GM21528 (cell line): Measurements from ENCODE around the gene ATF6B.
"Not testable (repeated sequence)": the region's sequence is repeated elsewhere in the genome, so short reads cannot be mapped to it uniquely, and the experiment has no call there.

Experiments used
- ATAC-seq: cut with Tn5 transposase; IDR thresholded peaks from one replicate; pipeline ENCODE4 v1.9.1; 2021; ENCODE audit warnings: mild to moderate bottlenecking, moderate library complexity; ENCODE audit not compliant: unreplicated experiment, low FRiP score

Gene ATF6B

DNA sequence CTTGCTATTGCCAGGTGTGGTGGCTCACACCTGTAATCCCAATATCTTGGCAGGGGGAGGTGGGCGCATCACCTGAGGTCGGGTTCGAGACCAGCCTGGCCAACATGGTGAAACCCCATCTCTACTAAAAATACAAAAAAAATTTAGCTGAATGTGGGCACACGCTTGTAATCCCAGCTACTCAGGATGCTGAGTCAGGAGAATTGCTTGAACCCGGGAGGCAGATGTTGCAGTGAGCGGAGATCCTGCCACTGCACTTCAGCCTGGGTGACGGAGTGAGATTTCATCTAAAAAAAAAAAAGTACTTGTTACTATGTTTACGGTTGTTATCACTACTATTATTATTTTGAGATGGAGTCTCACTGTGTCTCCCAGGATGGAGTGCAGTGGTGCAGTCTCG is 28.8 kb upstream of the ATF6B start:
- ATAC-seq = no peak

- no peak for ATAC-seq
These were observed 26.6 kb upstream of the ATF6B start for GRCh38 chr6:32154514-32155161.

GRCh38 chr6:32153564-32154513 is 25.8 kb upstream of the ATF6B start, which contains the start of gene PPT2:
TSS of gene PPT2 (plus strand) at chr6:32154141. CDS start at chr6:32154595, 454 bp downstream.
- no peak for ATAC-seq

DNA sequence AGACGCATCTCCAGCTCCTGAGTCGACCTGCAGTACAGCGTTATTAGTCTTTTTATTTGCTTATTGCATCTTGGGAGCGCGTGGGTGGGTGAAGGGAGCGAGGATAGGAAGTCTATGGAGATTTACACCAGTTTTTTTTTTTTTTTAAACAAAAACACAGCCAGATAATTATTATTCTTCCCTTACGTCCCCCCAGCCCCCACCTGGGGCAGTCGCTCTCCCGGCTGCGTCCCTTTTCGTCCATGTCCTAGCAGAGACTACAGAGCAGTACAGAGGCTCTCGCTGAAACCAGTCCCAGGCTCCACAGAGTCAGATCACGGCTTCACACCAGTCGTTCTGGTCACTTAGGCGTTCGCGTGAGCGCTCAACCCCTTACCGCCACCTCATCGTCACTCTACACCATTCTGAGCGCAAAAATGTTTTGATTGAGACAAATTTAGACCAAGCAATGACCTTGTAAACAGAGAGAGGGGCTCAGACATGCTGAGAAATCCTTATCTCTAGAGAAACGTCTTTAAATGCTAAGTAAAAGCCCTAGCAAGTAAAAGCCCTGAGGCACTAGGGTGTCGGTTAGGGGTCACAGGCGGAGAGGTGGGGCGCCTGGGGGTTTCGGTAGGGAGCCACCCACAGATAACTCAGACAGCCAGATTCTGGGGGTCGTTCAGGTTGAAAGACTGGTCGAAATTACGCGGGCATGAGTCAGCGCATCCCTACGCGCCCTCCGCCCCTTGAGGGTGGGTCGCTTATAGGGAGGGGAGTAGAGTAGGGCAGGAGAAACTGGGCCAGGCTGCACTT is 24.9 kb upstream of the ATF6B start:
- ATAC-seq = no peak

- no peak for ATAC-seq
These were observed 24.1 kb upstream of the ATF6B start, which contains the start of gene PRRT1 for GRCh38 chr6:32151863-32152768. TSS of gene PRRT1 (minus strand) at chr6:32151939. CDS start at chr6:32151827, 112 bp downstream.

DNA sequence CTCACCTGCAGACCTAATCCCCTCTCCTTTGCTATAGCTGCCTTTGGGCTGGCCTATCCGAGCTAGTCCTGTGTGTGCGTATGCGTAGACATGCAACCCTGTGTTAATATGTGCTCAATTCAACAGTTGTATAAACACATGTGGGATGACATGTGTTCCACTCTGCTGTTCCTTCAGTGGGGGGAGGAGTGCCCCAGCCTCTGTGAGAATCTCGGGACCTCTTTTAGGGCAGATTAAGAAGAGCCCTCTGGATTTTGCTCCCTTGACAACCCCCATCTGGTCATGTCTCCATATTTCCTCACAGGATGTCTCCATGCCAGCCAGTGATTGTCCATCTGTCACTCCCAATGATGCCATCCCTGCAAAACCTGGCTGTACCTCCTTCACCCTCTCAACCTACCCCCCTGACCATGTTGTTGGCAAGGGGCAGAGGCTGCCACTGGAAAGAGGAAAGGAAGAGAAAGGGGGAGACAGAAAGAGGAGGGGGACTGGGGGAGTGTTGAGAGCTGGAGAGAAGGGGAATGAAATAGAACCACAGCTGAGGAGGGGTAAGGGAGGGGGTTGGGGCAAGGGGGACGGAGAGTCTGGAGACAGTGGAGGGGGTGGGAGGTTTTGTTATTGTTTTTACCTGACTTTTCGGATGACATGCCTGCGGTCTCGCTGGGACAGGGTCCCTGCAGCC is 23.3 kb upstream of the ATF6B start:
- ATAC-seq = no peak

DNA sequence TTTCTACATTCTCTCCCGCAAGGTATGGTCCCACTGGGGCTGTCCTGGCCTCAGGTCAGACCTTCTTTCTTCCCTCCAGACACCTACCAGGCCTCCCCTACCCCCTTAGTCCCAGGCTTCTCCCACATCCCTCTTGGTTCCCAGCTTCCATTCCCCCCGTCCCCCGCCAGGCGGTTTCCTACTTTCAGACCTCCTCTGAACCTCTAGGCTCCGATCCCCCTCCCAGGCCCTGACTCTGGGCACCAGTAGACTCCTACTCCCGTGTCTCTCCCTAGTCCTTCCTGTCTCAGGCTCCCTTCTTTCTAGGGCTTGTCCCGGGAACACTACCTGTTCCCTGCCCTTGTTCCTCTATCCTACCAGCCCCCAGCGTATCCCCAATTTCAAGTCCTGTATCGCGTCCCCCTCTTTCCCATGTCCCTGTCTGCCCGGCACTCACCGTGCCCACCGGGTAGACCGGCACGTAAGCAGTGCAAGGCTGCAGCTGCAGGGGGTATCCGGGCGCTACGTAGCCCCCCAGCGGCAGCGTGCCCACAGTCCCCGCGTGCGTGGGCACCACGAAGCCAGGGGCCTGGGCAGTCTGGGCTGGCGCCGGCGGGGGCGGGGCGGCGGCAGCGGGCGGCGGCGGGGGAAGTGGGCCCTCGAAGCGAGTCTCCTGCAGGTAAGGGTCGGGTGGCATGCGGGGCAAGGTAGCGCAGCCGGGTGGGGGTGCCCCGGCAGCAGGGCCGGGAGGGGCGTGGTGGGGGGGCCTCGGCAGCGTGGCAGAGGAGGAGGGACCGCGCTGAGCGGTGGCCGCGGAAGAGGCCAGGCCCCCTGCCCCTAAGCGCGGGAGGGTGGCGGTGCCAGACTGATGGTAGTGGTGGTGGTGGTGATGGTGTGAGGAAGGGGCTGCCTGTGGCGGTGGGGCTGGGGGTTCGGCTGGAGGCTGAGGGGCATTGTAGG is 22.2 kb upstream of the ATF6B start:
- ATAC-seq = no peak

DNA sequence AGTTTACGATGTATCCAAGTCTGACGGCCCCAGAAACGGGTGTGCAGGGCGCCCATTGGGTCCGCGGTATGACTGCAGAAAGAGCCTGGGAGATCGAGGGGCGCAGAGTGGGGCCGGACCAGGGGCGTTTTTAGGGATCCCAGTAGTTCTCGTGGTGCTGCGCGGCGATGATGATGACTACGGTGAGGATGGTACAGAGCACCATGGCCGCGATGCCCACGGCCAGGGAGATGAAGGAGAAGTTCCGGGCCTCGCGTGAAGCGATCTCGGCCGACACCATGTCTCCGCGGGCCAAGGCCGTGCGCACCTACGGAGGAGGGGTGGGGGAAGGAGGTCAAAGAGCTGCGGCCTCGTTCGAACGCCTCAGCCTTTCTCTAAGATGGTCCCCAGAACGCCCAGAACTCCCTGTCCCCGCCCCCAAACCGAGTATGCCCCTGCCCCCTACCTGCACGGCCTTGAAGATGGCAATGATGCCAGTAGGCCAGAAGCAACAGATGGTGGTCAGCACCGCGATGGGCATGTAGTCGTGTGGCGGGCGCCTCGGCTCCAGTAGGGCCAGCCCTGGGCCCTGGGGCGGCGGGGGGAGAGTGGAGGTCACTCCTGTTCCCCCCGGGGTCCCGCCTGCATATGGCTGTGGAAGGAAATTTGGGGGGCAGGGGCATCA is 21.2 kb upstream of the ATF6B start:
- no peak for ATAC-seq

- ATAC-seq = no peak
These were observed 20.4 kb upstream of the ATF6B start for GRCh38 chr6:32148289-32149091.

DNA sequence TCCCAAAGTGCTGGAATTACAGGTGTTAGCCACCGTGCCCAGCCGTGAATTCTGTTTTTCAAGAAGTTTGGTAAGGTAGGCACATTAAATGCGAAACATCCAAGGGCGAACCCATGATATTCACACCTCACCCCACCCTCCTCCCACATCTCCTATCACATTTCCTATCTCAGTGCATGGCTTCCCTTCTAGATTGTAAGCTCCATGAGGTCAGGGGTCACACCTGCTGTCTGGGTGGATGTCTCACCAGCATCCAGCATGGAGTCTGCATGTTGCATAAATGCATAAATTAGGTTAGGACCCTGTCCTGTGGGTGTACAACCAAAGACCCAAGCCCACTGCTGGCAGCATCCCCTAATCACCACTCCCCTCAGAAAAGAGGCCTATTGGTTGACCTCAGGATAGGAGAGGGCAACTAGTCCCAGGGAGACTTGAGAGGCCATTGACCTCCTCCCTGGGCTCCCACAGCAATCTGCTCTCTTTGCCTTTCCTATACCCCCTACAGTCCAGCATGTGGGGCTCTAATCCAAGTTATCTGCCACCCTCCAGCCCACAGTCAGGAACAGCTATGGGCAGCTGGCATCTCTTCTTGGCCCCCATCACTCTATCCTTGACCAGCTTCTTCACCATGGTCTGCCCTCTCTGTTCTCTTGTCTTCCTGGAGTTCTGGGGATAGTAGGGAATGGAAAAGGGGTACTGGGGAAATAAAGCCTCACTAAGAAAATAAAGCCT is 19.5 kb upstream of the ATF6B start:
- ATAC-seq = no peak

GRCh38 chr6:32146687-32147086 is 18.6 kb upstream of the ATF6B start:
- no peak for ATAC-seq

GRCh38 chr6:32146287-32146686 is 18.2 kb upstream of the ATF6B start:
- ATAC-seq = no peak

DNA sequence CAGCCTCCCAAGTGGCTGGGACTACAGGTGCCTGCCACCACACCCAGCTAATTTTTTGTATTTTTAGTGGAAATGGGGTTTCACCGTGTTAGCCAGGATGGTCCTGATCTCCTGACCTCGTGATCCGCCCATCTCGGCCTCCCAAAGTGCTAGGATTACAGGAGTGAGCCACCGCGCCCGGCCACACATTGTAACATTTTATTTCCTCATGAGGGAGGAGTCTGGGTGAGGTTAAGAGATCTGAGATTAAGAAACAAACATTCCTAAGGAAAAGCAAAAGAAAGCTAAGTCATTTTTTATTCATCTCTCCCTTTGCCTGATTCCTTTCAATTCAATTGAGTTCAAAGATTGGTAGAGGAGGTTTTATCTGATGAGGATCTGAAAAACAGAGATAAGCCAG is 16.2 kb upstream of the ATF6B start:
- not testable (repeated sequence) for ATAC-seq

GRCh38 chr6:32140420-32141046 is 12.5 kb upstream of the ATF6B start:
- no peak for ATAC-seq

GRCh38 chr6:32139590-32139989 is 11.5 kb upstream of the ATF6B start:
- no peak for ATAC-seq

- no peak for ATAC-seq
These were observed 9.4 kb upstream of the ATF6B start for GRCh38 chr6:32137454-32137853.
